ENCODE data around the gene MSLN. TPM values are rescaled to one million over a fixed set of nuclear protein-coding genes. Genes with fewer than 3 reads are reported as not detected.
A peak's percentile ranks its signal among the peaks of the same experiment; 100 is the strongest.

Gene MSLN
- total and polyA plus RNA-seq, 9 of the 15 experiments (the other 6 are each of a cell fraction or from before 2014, with no cell fraction given), result not detected

- H3K27me3 ChIP-seq (ENCODE audit: control insufficient read depth in 2 of 2, insufficient read depth in 2 of 2, low read length in 2 of 2), result peaks cover 0 to 17% of the 10 kb centered on the region in 2 experiments; a peak in 2 of 5 replicates
- WGBS (ENCODE audit: insufficient coverage, low coverage, missing lambda C conversion rate), result 27% methylated on average over 12 of the region's 12 CpGs
Measured at GRCh38 chr16:711084-711483, 49.5 kb upstream of the MSLN start.

More at GRCh38 chr16:711084-711483, 49.5 kb upstream of the MSLN start:
- ChIA-PET CTCF (ENCODE audit: low intra/inter-chr PET ratio) (interaction anchor here (1.0 to 4.5 kb wide), 4 partner anchors 31 to 391 kb away, joined by 3 to 73 read pairs (median 14); no protein-coding TSS in a partner anchor), POLR2A (no interaction called here)
- DNase-seq (ENCODE audit: extremely low read depth in 1 of 4, low spot score in 3 of 4) (no peak), ATAC-seq (no peak), FAIRE-seq (no peak)
- H3K4me2 ChIP-seq (ENCODE audit: insufficient read depth, low read length), result no peak overlapping the region
- peaks cover 4% of the 10 kb centered on the region; the same call in 2 of the 3 replicates for H3K79me2 ChIP-seq (ENCODE audit: control insufficient read depth, insufficient read depth, low read length)
- peaks cover 4 to 65% of the 10 kb centered on the region in 2 experiments; a peak in 3 of 5 replicates for H3K4me1 ChIP-seq (replicated peaks in 1 of 2; ENCODE audit: control insufficient read depth in 2 of 2, insufficient read depth in 2 of 2, low read length in 2 of 2)
- peaks cover 20% of the 10 kb centered on the region; the same call in 1 of the 2 replicates for H4K20me1 ChIP-seq (replicated peaks; ENCODE audit: control insufficient read depth, insufficient read depth, low read length)
- TF ChIP-seq ZNF197 (CRISPR knock-in tag; IDR thresholded peaks at IDR 0.05; ENCODE audit: low read depth) (no peak), RCOR1 (IDR thresholded peaks at IDR 0.05; ENCODE audit: borderline replicate concordance in 1 of 2, low read depth in 2 of 2, low read length in 2 of 2) (peak in 1 of 2 experiments; percentile 47; a peak in 1 of 4 replicates), BCOR (IDR thresholded peaks at IDR 0.05) (peak; percentile 82), ZNF217 (CRISPR knock-in tag; IDR thresholded peaks at IDR 0.05) (no peak), ZNF77 (CRISPR knock-in tag; IDR thresholded peaks at IDR 0.05) (no peak), USF1 (CRISPR knock-in tag; IDR thresholded peaks at IDR 0.05) (0 out of 2 replicates have a peak, but pooled peaks have one; percentile 12), MYC (IDR thresholded peaks at IDR 0.05; ENCODE audit: low read depth, low read length) (no peak), MYC (CRISPR knock-in tag; IDR thresholded peaks at IDR 0.05; ENCODE audit: borderline replicate concordance, low read depth) (no peak), KDM1A (IDR thresholded peaks at IDR 0.05) (peak; percentile 41 to 67; a peak in 3 of 4 replicates), ZNF436 (CRISPR knock-in tag; IDR thresholded peaks at IDR 0.05) (no peak), NCOA4 (IDR thresholded peaks at IDR 0.05; ENCODE audit: partially characterized antibody) (no peak)
- TF ChIP-seq, protein P1, sequence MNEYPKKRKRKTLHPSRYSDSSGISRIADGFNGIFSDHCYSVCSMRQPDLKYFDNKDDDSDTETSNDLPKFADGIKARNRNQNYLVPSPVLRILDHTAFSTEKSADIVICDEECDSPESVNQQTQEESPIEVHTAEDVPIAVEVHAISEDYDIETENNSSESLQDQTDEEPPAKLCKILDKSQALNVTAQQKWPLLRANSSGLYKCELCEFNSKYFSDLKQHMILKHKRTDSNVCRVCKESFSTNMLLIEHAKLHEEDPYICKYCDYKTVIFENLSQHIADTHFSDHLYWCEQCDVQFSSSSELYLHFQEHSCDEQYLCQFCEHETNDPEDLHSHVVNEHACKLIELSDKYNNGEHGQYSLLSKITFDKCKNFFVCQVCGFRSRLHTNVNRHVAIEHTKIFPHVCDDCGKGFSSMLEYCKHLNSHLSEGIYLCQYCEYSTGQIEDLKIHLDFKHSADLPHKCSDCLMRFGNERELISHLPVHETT (CRISPR knock-in tag; conservative IDR thresholded peaks at IDR 0.05 in 1 of 2, IDR thresholded peaks at IDR 0.05 in 1 of 2), result no peak
- no peak overlapping the region for H2AFZ ChIP-seq (ENCODE audit: low read depth, low read length)
- in situ Hi-C loops (cut with MboI) (loop anchor here (5.0 to 10.0 kb wide), 2 partner anchors 76 to 344 kb away; partner anchors contain the start of genes CHTF18 and RPUSD1), intact Hi-C loops (cut with micrococcal nuclease) (loop anchor here (1.0 to 5.0 kb wide), 2 partner anchors 74 to 96 kb away; no protein-coding TSS in a partner anchor)
- no peaks in the 10 kb centered on the region for H3K36me3 ChIP-seq (ENCODE audit: control insufficient read depth, insufficient read depth, low read length)
- no peak overlapping the region for H3K27ac ChIP-seq (ENCODE audit: extremely low read depth, low read depth, low read length)
- no peak overlapping the region for H3K4me3 ChIP-seq
- H3K9me1 ChIP-seq (ENCODE audit: control insufficient read depth, insufficient read depth, low read length), result no peaks in the 10 kb centered on the region
- H3K9ac ChIP-seq (ENCODE audit: insufficient read depth in 1 of 2, low read depth in 2 of 2, low read length in 2 of 2), result no peak overlapping the region; a peak in 1 of 4 replicates
- H3K9me3 ChIP-seq (replicated peaks; ENCODE audit: control insufficient read depth, insufficient read depth, low read depth, low read length), result no peaks in the 10 kb centered on the region
- BruUV-seq (replicated peaks), result no TSS peak
